GM10847 (cell line): ENCODE results near the gene GCN1.
A peak's percentile ranks its signal among the peaks of the same experiment; 100 is the strongest.

ENCODE experiments used
- POLR2A ChIP-seq: IDR thresholded peaks from 2 replicates; pipeline ENCODE4 v1.6.1; 2011; ENCODE audit not compliant: insufficient read length; ENCODE audit errors: extremely low read depth

The GCN1 gene

DNA sequence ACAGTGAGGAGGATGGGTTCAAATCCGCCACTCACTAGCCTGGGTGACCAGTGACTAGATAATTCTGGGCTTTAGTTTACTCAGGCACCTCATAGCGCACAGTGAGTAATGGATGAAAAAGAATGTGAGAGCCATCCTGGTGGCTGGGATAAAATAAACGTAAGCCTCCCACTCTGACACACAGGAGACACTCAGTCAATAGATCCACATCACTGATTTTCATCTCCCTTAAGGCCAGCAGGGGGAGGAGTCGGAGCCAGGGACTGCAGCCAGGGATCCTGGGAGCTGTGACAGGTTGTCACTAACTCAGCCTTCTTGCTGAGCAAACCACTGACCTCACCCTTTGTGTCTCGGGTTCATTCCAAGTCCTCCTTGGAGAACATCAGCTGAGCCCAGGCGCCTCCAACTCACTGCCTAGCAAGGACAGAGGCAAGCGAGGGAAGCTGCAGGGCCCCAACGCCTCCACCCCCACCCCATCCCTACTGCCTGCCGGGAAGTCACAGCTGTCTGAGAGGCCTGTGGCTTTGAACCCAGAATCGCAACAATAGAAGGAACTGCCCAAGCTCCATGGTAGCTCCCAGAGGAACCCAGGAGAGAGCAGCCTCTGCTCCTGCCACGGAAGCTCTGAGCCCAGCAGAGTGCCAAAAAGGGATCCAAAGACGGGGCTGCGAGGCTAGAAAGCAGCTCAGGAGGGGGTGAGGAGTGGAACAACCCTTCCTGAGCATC is 40.3 kb upstream of the GCN1 start:
- no peak for TF ChIP-seq POLR2A

DNA sequence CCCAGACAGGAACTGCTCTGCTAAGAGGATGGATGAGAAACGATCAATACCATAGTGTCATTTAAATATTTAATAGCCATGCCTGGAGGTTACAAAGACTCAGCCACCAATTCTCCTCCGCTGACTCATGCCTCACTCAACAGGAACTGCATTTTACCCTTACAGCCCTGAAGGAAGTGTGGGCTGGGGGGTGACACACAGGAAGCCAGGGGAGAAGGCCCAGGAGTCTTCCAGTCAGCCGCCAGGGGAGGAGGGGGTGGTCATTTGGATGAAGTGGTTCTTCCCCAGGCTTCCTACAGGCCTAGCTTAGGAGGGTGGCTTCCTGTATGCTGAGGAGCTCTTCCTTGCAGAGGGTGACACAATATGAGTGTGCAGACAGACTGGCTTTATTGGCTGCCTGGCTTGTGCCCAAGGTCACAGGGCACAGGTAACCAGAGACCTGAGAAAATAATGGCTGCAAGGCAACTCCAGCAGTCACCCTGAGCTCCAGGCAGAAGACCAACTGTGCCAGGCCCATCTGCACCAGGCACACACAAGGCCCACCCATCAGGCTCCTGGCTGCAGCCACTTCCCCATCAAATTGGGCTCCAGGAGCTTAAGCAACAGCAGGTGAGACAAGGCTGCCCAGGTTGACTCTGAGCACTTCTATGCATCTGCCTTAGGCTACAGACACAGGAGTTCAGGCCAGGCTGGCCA is 36.9 kb upstream of the GCN1 start:
- no peak for TF ChIP-seq POLR2A

DNA sequence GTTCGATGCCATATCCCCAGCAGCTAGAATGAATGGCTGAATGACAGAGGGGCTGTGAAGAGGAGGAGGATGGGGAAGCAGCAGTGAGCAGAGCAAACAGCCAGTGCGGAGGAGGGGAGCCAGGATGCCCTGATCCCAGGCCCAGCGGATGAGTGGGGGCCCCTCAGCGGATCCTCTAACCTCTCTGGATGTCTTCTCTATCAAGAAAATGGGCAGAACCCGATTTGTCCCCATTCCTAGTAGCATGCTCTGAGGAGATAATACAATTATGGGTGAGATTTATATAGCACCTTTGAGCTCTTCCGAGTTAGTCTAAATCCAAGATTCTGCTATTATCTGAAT is 36.4 kb upstream of the GCN1 start:
- no peak for TF ChIP-seq POLR2A

DNA sequence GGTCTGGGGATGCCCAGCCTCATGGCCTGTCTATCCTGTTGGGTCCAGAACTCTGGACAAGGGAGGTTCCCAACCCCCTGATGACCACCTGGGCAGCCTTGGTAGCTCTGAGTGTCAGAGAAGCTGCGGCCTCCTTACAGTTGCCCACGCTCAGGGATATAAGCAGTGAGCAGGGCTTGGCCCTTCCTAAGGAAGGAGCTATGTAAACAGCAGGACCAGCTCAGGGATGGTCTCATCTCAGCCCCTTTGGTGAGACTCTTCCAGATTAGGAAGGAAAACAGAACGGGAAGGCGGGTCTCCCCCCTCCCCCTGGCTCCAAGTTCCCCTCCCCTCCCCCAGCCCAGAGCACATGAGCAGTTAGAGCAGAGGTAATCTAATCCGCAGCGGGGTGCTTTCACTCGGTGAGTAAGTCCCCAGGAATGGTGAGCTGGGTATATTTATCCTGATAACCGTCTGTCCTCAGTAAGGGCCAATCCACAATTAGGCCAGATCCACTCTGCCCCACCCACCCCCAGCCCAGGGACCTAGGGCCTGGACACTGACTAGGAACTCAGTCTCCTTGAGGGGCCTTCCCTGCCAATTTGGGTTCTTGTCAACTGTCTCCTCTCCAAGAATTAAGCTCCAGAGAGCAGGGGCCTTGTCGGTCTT is 35.9 kb upstream of the GCN1 start:
- TF ChIP-seq POLR2A: no peak

DNA sequence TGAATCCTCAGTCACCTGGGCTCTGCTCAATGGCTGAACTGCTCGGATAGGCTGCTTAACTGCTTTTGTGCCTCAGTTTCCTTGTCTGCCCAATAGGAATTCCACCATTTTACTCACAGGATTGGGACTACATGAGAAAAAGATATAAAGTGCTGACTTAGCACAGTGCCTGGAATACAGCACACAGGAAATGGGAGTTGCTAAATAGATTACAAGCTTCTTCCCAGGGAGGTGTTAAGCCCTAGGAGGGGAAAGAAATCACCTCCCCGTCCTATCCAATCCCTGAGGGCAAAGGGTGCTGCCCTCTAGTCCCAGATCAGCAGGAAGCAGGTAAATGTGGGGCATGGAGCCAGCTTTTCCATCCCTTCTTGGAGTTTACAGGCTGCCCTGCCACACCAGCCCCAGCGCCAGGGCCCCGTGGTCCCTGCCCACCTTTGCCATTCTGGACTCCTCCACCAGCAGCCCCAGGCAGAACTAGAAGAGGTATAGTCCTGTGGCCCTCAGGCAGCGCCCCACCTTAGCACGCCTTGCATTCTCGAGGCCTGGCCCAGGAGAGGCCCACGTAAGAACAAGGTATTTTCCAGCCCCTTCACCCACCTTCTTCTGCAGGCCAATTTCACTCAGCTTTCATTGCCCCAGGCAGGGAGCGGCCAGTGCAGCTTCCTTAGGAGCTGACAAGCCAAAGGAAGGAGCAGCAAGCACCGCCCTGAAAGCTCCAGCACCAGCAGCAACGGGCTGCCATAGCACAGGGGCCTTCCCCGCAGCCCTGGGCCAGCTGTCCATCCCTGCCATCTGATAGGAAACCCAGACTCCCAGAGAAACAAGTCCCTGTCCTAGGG is 35.2 kb upstream of the GCN1 start:
- no peak for TF ChIP-seq POLR2A

DNA sequence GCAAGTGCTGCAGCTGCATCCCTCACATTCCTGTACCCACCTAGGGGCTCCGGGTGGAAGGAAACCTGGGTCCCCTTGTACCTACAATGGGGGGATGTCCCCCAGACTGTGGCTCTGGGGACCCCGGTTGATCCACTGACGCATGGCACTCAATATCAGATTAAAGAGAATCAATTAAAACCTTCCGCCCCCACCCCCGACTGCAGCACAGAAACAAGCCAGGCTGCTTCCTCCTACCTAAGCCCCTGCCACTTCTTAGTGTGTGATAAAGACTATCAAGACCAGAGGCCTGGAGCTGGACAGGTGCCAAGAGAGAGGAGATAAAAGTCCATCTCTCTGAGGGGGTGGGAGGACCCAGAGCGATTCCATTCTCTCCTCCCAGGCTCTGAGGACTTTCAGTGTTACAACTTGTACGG is 34.6 kb upstream of the GCN1 start:
- TF ChIP-seq POLR2A: no peak

DNA sequence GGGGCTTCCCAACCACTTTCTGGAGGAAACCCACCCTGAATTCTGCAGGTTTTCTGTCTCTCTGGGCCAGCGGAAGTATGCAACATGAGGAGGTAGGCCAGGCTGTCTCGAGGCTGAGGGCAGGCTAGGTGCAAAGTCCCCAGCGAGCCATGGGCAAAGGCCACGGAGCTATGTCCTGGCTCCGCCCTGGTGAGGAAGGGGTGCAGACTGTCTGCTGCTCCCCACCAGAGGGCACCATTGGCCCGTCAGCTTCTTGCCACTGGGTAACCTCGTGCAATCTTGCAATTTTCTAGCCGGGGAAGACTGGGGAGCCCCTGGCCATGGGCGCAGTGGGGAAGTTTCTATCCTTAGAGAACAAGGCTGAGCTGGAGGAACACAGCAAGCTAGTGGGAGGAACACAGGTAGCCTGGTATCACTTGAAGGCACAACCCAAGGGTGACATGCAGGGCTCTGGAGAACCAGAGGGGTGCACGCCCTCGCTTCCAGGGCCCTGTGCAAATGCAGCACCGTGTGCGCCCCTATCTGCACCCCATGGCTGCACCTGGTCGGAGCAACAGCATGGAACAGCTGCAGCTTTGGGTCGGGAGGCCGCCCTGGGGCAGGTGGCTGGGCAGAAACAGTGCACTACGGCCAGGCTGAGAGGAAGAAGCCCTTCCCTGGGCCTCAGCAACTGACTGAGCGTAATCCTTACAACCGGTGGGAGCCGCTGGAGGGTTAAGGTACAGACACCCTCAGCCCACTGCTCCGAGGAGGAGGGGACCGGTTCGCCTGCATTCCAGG is 34.0 kb upstream of the GCN1 start:
- no peak for TF ChIP-seq POLR2A

DNA sequence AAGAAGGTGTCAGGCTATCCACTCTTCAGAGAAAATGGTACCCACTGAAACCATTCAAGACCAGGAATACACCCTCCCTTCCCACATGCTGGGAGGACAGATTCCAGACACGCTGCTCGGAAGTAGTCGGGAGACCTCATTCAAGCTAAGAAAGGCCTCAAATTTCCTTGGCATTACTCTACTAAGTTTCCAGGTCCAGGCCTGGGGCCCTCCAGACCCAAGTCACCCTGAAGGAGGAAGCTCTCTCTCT is 33.5 kb upstream of the GCN1 start:
- no peak for TF ChIP-seq POLR2A

DNA sequence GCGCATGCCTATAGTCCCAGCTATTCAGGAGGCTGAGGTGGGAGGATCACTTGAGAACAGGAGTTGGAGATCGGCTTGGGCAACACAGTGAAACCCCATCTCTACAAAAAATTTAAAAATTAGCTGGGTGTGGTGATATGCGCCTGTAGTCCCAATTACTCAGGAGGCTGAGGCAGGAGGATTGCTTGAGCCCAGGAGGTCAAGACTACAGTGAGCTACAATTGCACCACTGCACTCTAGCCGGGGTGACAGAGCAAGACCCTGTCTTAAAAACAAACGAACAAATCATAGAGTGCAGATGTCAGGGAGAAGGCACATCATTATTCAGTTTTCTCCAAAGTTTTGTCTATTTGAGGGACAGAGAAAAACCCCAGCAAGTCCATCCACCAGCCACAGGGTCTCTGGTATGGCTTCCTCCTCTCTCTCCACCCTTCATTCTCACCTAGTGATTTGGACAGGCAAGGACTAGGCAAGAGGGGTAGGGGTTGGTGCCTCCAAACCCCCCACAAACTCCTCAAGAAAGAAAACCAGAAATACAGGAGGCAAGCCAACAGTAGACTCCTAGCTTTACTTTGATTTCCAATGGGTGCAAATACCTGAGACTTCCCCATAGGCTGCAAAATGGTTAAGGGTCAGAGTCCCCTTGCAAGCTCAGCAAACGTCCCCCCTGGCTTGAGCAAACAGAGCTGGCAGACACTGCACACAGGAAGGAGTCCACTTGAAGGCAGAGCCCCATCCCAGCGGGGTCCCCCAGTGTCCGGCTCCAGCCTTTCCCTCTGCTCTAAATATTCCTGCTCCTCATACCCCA is 32.9 kb upstream of the GCN1 start:
- no peak for TF ChIP-seq POLR2A

DNA sequence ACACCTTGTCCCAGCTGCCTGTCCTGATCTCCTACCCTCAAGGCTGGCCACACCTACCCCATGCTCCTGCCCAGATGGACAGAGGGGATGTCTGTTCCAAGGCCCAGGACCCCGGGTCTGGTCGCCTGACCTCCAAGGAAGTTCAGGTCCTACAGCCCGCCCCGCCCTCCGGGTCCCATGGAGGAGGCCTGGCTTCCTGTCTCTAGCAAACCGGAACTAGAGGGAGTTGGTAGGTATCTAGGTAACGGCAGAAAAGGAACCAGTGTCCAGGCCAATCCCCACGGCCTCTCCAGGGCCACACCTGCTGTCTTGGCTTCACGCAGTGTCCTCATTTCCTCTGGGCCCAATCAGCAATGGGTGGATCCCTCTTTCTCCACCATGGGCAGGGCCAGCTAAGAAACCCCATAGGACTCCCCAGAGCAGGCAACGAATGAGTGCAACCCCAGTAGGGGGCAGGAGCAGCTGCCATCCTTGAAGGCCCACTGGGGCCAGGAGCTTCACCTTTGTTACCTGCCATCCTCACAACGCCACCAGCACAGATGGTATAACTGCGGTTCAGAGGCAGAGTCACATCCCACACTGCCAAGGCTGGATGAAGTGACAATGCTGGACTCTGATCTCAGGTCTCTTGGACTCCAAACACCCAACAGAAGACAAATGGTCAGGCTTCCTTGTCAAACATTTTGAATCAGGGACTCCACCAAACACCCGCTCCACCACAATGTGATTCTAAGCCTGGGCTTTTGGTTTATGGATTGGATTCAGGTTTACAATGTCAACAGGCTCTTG is 31.5 kb upstream of the GCN1 start:
- TF ChIP-seq POLR2A: peak; percentile 19

DNA sequence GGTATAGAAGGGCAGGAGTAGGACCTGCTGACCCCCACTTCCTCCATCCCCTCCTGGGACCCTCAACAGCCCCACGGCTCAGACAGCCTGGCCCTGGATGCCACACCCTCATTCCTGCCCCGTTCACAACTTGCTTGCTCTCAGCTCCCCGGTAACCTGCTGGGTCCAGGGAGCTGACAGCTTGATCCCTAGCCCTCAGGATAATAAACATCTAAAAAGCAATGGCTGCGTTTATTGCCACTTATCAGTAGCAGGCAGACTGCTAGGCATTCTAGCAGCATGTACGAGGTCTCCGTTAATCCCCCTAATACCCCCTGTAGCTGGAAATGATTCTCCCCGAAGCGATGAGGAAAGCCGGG is 30.7 kb upstream of the GCN1 start:
- TF ChIP-seq POLR2A: no peak

DNA sequence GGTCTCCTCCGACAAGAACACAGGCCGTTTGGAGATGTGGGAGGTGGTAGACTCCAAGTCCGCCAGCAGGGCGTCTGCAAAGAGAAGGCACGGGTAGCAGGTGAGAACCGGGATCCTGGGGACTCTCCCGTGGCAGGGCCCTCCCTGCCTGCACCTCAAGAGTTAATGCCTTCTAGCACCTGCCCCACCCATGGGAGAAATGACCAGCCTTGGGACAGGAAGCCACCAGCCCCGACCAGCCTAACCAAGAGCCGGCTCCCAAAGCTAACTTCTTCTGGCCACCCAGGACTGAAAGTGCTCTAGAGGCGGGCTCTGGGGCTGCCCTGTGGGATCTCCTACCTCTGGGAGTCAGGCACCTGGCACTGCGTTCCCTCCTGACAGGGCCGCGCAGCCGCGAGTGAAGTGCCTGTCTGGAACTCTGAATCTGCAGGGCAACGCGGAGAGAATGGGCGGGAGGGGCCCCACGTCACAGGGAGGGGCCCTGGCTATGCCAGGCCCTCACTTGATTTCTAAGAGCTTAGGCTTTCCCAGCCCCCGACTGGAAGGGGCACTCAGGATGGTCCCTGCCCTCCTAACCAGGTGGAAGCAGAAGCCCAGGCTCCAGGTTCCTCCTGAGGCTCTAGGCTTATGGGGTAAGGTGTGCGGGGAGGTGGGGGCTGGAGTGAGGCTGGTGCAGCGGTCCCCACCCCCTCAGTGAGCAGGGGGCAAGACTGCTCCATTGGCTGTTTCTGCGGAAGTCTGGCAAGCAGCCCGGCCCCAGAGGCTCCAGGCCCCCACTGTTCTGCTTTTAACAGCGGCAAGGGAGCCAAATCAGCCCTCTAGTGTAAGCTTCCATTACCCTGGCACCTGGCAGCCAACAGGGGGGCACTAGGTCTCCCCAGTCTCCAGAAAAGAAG is 30.0 kb upstream of the GCN1 start:
- TF ChIP-seq POLR2A: peak; percentile 2
